H7 (cell line): Measurements from ENCODE around the gene ZBTB43. TPM values are rescaled to one million over a fixed set of nuclear protein-coding genes. Genes with fewer than 3 reads are reported as not detected.

ENCODE experiments used
- DNase-seq: peaks from one replicate; pipeline ENCODE4 v3.0.0; 2012
- H3K27me3 ChIP-seq: 2 replicates; pipeline ENCODE4 v1.6.0; 2011; ENCODE audit warnings: mild to moderate bottlenecking, low read length; ENCODE audit not compliant: control insufficient read depth, insufficient read depth
- H3K36me3 ChIP-seq: replicated peaks from 2 replicates; pipeline ENCODE4 v1.5.1; 2011; ENCODE audit warnings: low read length; ENCODE audit not compliant: control insufficient read depth, insufficient read depth
- H3K4me3 ChIP-seq: 2 replicates; pipeline ENCODE4 v1.5.1; 2011; ENCODE audit warnings: low read depth, mild to moderate bottlenecking, control low read depth, low read length, moderate library complexity; ENCODE audit not compliant: insufficient read depth
- total RNA-seq: library from RNA; depleted of rRNA; stranded (reverse); fragments of >200 nt; shearing (Covaris generic); gene quantifications from 2 replicates; pipeline ENCODE4 v1.2.3, GENCODE V29; 2014

ZBTB43 gene
- total RNA-seq, 1 experiment from 2014 or later = 7.6 TPM

DNA sequence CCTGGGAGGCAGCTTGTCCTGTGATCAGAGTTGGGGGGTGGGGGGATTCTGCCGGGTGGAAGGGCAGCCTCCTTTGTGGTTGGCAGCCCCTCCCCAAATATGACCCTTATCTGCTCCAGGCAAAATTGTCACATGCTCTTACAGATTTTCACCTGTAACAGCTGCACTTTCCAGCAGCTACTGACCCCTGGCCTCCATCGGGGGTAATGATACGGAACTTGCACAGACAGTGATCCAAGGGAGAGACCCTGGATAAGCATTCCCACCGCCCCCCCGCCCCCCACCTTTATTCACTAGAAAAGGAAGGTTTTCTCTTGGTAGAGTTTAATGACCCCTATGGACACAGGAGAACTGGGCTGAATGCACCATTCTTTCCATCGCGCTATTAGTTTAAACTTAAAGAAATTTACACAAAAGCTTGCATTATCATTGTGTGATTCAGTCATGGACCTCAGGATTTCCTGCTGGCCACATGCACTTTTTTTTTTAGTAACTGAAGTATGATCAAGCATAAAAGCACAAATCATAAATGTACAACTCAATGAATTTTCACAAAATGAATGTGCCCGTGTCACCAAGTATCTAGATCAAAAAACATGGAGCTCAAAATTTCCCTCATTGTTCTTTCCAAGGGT lies 44.9 kb downstream of the ZBTB43 start:
- Histone ChIP-seq H3K4me3 (no peak overlapping the region), H3K27me3 (no peaks in the 10 kb centered on the region; the same call in 1 of the 2 replicates), H3K36me3 (no peaks in the 10 kb centered on the region)
- DNase-seq = no peak

DNA sequence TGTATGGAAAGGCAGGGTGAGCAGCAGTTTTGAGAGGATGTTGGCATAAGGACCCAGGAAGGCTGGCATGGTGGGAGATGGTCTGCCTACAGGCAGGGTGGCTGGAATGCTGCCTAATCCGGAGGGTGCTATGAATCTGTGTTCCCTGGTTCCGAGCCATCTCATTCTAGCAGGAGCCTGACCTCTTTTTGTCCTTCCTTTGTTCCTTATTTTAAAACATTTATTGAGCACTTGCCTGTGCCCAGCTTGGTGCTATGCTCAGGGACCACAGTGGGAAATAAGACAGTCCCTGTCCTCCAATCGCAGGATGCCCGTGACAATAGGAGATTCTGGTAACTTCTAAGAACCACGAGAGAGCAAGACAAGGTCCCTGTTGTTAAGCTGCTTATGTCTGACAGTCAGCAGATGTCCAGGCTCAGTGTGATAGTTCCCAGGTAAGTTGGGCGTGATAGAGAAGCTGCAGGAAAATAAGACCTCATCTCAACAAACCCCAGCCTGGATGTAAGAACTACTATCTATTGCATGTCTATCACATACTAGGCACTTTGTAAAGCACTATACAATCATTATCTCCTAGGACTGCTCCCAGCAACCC lies 46.5 kb downstream of the ZBTB43 start:
- DNase-seq = no peak
- no peaks in the 10 kb centered on the region; the same call in 1 of the 2 replicates for H3K27me3 ChIP-seq
- H3K4me3 ChIP-seq = no peak overlapping the region
- no peaks in the 10 kb centered on the region for H3K36me3 ChIP-seq

DNA sequence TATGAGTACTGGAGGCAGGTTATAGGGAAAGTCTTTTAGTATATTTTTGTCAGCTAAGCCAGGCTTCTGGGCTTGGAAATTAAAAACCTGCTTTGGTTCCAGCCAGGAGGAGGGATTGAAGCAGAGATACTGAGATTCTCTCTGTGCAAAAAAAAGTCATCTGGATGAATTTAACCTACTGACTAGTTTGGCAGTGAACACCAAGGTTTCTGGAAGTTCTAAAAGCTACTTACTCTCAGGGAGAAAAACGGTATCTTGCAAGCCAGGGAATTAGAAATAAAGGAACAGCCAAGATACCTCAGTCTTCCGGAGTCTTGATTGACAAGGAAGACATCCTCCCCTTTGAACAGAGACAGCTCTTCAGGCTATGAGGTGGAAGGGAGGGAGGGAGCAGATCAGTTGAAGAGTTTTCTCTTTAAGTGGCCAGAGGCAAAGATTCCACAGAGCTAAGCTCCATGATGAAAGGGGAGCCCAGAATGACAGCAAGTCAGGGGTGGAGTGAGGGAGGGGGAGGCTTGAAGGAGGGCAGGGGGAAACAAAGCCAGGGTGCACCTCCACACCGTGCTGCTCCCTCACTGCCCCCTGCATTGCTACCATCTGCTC lies 47.3 kb downstream of the ZBTB43 start:
- DNase-seq = no peak
- Histone ChIP-seq H3K36me3 (no peaks in the 10 kb centered on the region), H3K4me3 (no peak overlapping the region), H3K27me3 (no peaks in the 10 kb centered on the region; the same call in 1 of the 2 replicates)

DNA sequence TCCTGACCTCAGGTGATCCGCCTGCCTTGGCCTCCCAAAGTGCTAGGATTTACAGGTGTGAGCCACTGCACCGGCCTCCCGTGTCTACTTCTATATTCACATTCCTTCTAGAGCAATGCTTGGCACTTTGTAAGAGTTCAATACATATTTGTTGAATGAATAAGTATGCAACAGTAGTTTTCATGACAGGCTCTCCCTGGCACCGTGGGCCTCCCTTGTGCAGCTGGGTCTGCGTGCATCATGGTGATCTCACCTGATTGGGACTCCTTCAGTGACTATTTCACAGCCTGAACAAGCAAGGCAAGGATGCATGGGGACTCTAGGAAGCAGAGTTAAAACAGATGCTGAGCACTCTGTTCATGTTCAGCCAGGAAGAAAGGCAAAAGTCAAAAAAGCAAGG lies 48.8 kb downstream of the ZBTB43 start:
- Histone ChIP-seq H3K27me3 (no peaks in the 10 kb centered on the region; the same call in 1 of the 2 replicates), H3K4me3 (no peak overlapping the region), H3K36me3 (no peaks in the 10 kb centered on the region)
- DNase-seq = no peak

DNA sequence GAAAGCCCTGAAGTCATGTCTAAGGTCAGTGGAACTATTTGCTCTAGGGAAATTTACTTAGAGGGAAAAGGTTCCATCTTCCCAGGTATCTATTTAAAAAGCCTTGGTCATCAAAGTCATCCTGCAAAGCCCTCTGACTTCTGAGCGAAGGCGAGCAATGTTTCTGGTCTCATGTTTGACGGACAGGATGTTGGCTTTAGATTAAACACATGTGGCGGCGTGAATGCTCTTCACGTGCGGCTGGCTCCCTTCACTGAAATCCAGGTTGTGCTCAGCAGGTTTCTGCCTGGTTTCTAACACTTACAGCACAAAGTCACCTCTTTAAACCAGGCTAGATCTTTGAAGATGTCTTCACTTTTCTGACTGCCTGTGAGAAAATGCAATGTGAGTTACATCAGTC lies 49.9 kb downstream of the ZBTB43 start:
- DNase-seq = no peak
- peaks cover 1% of the 10 kb centered on the region; the same call in 1 of the 2 replicates for H3K27me3 ChIP-seq
- H3K4me3 ChIP-seq = no peak overlapping the region
- H3K36me3 ChIP-seq = no peaks in the 10 kb centered on the region

DNA sequence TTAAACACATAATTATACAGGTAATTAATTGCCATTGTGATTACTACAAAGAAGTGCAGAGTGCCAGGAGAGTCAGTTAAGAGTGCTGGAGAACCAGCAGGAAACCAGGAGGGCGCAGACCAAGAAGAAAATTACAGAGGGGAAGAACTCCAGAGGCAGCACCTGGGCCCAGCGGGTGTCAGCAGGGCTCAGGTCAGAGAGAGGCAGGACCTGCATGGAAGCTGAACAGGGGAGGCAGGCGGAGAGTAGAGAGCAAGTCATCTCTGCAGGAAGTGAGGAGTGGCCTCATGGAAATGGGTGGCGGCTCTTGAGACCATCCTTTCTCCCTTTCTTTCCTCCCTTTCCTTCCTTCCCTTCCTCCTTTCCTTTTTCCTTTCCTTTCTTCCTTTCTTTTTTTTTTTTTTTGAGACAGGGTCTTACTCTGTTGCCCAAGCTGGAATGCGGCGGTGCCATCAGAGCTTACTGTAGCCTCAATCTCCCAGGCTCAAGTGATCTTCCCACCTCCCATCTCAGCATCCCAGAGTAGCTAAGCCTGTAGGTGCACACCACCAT lies 51.6 kb downstream of the ZBTB43 start:
- Histone ChIP-seq H3K4me3 (no peak overlapping the region), H3K27me3 (peaks cover 1% of the 10 kb centered on the region; the same call in 1 of the 2 replicates), H3K36me3 (no peaks in the 10 kb centered on the region)
- DNase-seq = peak; percentile 60

DNA sequence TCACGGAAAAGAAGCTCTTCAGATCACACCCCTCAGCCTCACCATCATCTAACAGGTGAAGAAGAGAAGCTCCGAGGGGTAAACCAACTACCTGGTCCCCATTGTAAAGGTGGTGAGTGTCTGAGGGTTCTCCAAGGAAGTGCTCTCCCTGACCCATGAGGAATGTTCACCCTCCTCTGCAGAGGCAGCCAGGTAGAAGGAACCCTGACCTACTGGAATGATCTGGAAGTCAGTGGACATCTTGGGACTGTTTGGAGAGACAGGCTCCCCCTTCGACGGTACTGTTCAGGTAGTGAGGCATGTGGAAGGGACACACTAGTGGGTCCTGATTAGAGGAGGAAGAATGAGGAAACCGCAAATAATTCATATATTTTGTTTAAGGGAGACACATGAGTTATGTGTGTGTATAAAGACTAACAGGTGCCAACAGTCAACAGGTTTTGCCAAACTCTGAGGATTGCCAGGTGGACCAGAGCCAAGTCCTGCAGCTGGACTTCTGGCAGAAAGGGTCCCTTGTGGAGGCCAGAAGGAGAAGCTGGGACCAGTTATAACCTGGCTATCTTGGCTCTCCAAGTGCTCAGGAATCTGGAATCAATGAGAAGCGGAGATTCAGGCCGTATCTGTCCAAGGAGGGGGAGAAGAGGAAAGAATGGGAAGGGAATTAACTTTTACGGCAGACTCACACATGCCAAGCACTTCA lies 52.6 kb downstream of the ZBTB43 start:
- DNase-seq = no peak
- H3K4me3 ChIP-seq = no peak overlapping the region
- H3K27me3 ChIP-seq = peaks cover 1% of the 10 kb centered on the region; the same call in 1 of the 2 replicates
- no peaks in the 10 kb centered on the region for H3K36me3 ChIP-seq

DNA sequence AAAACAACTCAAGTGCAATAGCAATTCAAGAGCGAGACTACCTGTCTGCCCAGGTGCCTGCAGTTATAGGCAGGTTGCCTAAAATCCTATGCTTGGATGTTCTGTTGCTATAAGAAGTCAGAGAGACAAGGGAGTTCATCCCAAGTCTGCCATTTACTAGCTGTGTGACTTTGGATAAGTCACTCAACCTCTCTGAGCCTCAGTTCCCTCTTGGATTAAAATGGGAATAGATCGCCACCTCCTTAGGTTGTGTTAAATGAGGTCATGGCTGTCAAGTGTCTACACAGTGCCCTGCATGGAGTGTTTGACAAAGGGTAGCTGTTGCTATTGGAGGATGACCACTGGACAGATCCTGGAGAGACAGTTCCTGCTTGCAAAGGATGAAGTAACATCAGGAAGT lies 54.3 kb downstream of the ZBTB43 start:
- DNase-seq = no peak
- Histone ChIP-seq H3K36me3 (no peaks in the 10 kb centered on the region), H3K4me3 (no peak overlapping the region), H3K27me3 (peaks cover 1% of the 10 kb centered on the region; the same call in 1 of the 2 replicates)

DNA sequence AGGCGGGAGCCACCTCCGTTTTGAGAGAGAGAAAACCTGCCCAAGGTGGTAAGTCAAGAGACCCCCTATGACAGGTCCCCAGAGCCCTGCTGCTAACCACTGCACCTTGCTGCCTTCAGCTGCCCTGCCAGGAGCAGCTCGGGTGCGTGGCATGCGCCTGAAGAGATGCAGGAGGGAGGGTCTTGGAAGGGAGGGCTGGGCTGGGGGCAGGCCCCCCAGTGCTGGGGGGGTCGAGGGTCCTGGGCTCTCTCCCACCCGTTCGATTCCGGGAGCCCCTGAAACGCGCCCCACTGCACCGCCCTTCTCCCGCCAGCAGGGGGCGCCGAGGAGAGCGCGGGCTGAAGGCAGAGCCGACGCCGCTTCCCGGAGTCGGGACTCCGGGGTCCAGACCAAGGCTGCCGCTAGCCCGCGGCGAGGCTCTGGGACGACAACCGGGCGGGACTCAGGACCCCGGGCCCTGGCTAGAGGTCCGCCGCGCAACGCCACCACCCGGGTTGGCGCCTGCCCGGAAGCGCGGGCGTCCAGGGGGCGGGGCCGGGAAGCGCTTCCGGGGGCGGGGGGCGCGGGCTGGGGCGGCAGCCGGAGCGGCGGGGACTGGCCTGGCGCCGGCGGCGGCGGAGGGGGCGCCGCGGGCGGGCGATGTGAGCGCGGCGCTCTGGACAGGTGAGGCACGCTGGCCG lies 55.4 kb downstream of the ZBTB43 start, which contains the start of gene ZBTB34:
Gene ZBTB34, plus strand, starts transcription at position 563 of the 680 bp plus-strand sequence. CDS start 18,761 bp downstream, outside the sequence.
- Histone ChIP-seq H3K36me3 (no peaks in the 10 kb centered on the region; the same call in 1 of the 2 replicates), H3K27me3 (peaks cover 1% of the 10 kb centered on the region; the same call in 1 of the 2 replicates), H3K4me3 (peak within 1 kb of the TSS; percentile 82)
- peak; percentile 95 for DNase-seq

DNA sequence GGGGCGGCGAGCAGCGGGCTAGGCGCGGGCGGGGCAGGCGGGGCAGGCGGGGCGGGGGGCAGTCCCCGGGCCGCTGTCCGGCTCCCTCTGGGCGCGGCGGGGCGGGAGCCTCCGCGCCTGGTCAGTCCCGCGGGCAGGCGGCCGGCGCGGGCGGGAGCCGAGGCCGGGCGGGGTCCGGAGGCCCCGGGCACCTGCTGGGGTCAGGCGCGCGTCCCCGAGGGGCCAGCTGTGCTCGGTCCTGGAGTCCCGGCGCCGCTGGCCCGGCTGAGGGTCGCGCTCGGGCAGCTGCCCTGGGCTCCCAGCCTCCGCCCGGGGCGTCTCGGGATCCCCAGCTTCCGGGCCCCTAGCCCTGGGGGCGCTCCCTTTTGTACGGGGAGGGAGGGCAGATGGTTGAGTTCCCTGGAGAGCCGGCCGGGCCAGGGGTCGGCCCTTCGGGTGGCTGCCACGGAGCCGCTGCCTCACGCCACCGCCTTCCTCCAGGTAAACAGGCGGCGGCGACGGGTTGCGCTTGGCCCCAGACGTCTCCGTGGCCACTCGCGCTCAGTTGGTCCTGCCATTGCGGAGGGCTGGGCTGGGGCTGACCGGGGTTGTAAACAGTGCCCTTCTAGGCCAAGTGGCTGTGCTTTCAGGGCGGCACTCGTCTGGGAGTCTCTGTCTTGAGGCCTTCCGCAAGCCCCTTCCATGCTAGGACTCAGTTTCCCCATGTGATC lies 56.1 kb downstream of the ZBTB43 start:
- H3K4me3 ChIP-seq = peak overlapping the region; percentile 82
- no peaks in the 10 kb centered on the region; the same call in 1 of the 2 replicates for H3K36me3 ChIP-seq
- DNase-seq = no peak
- peaks cover 1% of the 10 kb centered on the region; the same call in 1 of the 2 replicates for H3K27me3 ChIP-seq

DNA sequence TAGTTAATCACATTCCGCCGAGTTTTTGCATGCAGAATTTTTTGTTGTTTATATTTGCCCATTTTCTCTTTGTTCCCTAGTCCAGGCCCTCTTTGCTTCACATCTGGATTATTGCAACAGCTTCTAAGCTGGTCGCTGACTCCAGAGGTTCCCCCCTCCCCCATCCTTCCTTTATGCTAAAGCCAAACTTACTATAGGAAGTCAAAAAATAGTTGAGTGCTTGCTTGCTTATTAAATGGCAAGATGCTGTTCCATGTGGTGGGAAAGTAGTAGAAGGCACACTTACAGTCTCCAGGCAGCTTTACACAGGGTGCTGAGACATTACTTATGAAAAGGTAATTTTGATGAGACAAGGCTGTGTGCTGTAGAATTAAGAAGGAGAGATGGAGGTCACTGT lies 56.9 kb downstream of the ZBTB43 start:
- H3K36me3 ChIP-seq = no peaks in the 10 kb centered on the region; the same call in 1 of the 2 replicates
- no peak for DNase-seq
- H3K27me3 ChIP-seq = peaks cover 1% of the 10 kb centered on the region; the same call in 1 of the 2 replicates

DNA sequence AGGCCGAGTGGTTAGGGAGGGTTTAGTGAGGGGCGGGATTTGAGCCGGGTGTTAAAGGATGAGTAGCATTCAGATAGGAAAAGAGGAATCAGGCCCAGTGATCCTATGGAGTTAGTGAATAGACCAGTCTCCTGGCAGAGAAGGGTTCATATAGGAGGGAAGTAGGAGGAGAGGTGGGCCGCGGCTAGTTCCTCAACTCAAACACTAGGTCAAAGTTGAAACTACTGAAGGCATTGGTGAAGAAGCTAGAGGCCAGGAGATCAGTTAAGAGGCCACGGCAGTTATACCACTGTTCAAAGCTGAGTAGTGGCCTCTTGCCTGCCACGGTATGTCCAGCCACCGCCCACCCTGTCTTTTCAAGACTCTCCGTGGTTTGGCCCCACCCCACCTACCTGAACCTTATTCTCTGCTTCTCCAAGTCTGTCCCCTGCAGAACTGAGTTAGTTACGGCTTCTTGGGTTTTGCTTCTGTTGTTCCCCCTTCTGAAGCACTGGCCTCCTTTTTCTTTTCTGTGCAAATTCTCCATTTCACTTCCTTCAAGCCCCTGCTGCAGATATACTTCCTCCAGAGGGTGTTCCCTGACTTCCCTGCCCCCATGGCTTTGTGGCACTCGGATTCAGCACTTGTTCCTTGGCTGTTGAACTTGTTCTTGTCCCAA lies 57.4 kb downstream of the ZBTB43 start:
- H3K36me3 ChIP-seq = no peaks in the 10 kb centered on the region; the same call in 1 of the 2 replicates
- H3K27me3 ChIP-seq = peaks cover 1% of the 10 kb centered on the region; the same call in 1 of the 2 replicates
- DNase-seq = peak; percentile 52
- H3K4me3 ChIP-seq = peak overlapping the region; percentile 82; the same call in 1 of the 2 replicates

More for the DNA sequence above, 56.9 kb downstream of the ZBTB43 start:
- peak overlapping the region; percentile 82 for H3K4me3 ChIP-seq

DNA sequence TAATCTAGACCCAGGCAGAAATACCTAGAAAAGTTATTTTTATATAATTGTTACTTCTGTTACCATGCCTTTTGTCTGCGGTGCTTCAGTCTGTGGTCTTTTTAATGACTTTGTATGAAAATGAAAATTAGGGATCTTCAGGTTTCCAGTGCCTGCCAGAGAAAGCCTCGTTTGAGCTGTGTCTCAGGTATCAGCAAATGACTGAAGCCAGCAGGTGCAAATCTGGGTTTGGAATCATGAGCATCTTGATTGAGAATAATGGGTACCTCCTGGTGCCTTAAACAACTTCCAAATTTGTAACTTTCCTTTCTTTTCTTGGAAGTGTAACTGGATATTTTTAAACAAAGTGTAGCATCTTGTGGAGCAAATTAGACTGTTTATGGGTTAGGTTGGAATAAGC lies 59.9 kb downstream of the ZBTB43 start:
- no peak for DNase-seq
- Histone ChIP-seq H3K4me3 (no peak overlapping the region), H3K36me3 (peaks cover 1% of the 10 kb centered on the region), H3K27me3 (no peaks in the 10 kb centered on the region)
